Activated T-helper 1 cell treated with anti-CD3 and anti-CD28 coated beads, Interleukin-2, amount 50 U/mL, for 16 hours (primary cell): ENCODE results near the gene SERF2.
"Not testable (repeated sequence)": the region's sequence is repeated elsewhere in the genome, so short reads cannot be mapped to it uniquely, and the experiment has no call there.

ENCODE experiments used
- DNase-seq, 2 donors: peaks; one replicate each; pipeline ENCODE4 v3.0.0-alpha.2; 2020; ENCODE audit warnings: low read depth in 1 of 2, low spot score in 1 of 2

SERF2 gene

DNA sequence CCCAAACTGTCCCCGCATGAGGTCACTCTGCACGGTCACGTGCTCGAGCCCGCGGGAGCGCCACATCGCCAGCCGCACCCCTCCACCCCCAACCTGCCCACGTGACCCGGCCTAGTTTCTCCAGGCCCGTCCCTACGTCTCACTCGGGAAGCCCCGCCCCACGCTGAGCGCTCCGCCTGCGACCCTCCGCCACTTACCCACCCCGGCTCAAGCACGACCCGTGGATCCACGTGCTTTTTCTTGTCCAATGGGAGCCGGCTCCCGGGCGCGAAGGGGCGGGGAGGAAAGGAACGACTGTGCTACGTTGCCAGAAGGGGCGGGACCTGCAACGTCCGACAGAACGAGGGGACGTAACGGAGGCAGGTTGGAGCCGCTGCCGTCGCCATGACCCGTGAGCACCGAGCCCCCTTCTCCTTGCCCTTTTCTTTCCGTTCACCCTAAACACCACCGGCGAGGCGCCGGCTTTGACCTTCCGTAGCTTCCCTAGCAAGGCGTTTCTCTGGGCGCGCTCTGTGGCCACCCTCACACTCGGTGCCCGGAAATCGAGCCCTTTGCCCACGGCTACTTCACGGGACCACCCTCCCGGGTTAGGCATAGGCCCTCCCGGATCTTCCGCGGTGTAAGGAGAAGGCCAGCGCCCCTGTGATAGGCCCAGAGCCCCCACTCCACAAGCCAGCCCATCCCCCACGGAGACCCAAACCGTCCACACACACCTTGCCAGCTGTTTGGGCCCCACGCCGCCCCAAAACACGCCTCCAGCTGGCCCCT lies at the start of gene SERF2:
Gene SERF2 (plus strand): TSS at position 328 of the 768 bp plus-strand sequence. CDS start 57 bp downstream, at position 385.
- peak; percentile 99 for DNase-seq

DNA sequence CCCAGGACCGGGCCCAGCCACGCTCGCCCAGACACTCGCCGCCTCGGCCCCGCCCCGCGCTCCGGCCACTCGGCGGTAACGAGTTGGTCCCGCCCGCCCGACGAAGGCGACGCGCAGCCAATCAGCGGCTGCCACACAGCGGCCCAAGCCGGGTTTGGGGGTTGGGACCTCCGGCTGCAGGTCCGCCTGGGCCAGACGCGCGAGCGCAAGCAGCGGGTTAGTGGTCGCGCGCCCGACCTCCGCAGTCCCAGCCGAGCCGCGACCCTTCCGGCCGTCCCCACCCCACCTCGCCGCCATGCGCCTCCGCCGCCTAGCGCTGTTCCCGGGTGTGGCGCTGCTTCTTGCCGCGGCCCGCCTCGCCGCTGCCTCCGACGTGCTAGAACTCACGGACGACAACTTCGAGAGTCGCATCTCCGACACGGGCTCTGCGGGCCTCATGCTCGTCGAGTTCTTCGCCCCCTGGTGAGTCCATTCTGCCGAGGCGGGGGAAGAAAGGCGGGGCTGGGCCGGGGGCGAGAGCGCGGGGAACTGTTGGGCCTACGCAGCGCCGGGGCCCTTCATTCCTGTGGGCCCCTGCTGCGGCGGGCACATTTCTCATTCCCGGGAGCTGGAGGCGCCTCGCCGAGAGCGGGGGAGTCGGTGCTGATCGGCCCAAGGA lies 45.7 kb upstream of the SERF2 start, which contains the start of gene PDIA3:
Gene PDIA3 (plus strand): TSS at position 194 of the 658 bp plus-strand sequence. CDS start 102 bp downstream, at position 296.
- DNase-seq, result peak; percentile 64 to 82

DNA sequence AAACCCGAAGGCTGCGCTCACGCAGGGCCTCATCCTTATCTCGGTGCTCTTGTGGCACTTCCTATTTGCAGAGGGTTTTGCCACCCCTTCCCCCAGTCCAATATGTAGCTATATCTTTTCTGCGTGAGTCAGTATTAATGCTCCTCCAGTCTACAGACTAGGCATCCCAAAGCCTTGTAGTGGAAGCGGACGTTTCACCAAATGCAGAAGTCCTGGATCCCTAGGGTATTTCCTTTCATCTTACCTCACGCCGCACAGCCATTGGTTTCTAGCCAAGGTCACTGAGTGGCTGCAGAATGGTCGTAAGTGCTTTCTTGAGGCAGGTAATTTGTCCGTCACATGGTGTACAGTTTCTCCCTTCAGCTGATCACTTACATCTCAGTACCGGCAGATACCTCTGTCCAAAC lies 45.2 kb upstream of the SERF2 start:
- not testable (repeated sequence) for DNase-seq

DNA sequence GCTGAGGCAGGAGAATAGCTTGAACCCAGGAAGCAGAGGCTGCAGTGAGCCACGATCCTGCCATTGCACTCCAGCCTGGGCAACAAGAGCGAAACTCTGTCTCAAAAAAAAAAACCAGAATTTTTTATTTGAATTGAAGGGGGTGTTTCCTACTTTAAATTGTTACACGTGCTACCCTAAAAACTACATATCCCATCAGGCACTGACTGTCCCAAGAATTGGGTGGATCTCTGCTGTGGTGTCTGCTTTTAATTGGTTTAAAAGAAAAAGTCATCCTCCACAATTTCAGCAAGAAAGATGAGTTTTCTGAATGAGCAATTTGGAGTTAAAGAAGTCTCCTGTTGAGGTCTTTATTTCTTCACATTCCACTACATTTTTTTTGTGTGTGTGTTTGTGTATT lies 43.7 kb upstream of the SERF2 start:
- DNase-seq, result no peak

DNA sequence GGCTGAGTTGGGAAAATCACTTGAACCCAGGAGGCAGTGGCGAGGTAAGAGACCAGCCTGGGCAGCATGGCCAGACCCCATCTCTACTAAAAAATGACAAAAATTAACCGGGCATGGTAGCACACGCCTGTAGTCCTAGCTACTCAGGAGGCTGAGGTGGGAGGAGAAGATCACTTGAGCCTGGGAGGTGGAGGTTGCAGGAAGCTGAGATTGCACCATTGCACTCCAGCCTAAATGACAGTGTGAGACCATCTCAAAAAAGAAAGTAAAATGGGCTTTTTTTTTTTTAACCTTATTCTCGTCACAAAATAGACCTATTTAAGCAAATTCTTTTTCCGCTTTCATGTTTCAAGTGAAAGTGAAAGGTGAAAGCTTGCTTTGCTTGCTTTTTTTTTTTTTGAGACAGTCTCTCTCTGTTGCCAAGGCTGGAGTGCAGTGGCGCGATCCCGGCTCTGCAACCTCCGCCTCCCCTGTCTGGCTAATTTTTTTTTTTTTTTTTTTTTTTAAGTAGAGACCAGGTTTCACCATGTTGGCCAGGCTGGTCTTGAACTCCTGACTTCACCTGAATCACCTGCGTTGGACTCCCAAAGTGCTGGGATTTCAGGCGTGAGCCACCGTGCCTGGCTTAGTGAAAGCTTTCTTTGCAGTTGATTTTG lies 42.3 kb upstream of the SERF2 start:
- DNase-seq, result no peak

DNA sequence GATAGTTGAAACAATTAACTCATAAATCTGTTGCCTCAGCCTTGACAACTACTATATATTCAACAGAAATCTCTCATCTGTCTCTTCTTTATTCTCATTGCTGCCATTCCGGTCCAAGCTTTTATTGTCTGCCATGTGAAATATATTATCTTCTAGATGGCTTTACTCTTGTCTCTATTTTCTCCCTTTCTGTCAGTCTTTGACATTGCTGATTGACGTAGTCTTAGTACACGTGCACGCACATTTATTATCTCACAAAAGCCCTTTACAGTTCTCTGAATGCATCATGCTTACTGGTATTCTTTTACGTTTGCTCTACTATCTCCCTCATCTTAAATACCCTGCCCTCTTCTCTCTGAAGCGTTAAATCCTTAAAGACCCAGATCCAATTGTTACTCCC lies 40.2 kb upstream of the SERF2 start:
- no peak for DNase-seq

DNA sequence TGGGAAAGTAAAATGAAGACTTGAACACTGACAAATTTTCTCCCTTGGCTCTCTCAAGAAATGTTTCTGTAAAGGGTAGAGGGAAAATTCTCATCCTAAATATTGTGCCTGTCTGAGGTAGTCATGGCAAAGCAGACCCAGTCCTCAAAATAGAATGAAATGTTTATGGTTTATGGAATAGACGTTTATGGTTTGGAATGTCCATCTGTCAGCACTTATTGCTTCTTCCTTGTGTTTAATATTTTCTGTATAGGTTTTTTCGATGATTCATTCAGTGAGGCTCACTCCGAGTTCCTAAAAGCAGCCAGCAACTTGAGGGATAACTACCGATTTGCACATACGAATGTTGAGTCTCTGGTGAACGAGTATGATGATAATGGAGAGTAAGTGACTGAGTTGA lies 29.3 kb upstream of the SERF2 start:
- no peak for DNase-seq

DNA sequence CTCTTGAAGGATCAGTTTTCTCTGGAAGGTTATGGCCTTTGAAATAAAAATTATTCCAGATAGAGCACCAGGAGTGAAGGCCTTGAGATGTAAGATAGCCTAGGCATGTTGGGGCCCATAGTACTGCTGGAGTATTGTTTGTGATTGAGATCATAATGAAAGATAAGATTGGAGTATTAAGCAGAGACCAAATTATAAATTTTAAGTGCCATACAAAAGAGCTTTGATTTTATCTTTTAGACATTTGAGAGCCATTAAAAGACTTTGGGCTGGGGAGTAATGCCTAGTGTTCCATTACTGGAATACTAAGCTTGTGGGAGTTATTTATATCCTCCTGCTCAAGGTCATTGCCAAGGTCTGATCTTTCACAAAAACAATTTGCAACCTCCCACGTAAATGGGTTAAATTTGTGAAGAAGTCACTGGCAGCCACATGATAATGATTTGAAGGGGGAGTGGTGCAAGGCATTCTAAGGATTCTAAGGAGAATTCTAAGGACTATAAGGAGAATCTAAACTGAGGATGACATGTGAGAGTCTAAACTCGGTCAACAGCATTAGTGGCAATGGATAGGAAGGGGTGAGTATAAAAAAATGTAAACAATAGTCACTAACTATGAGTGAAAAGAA lies 28.2 kb upstream of the SERF2 start:
- no peak for DNase-seq

DNA sequence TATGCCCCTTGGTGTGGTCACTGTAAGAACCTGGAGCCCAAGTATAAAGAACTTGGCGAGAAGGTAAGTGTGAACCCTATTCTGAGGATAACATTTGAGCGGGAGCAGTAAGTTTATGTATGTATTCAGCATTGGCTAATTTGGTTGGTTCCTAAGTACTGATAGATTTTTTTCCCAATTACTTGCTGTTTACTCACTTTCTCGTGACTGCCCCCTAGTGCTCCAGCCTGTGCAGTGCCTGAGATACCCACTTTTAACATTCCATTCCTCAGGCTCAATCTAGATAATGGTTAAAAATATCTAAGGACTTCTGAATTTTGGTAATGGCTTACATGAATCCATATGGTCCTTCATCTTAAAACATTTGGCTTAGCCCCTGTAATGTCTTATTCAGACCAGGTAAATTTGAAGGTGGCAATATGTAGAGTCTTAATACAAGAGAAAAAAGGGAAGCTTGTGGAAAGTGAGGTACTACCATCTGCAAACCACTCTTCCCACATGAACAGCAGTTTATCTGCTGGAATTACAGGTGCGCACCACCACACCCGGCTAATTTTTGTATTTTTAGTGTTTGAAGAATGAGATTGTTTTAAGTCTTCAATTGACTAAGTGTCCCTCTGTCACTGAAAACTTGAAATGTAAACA lies 22.4 kb upstream of the SERF2 start:
- no peak for DNase-seq

DNA sequence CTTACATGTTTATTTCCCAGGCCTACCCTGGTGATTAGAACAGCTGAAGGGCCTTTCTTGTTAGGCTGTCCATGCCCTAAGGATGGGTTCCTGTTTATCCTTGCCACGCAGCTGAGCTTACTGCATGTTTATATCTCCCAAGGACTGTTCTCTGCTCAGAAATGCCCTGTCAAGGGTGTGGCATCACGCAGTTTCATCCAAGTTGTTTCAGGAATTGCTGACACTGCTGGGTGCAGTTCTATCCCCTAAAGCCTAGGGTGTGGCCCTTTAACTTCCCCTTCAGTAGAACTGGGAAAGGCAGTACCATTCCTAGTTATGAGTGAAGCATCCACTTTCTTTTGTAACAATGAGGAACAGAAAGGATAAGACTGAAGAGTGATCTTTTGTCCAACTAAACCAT lies 20.3 kb upstream of the SERF2 start:
- DNase-seq, result no peak

DNA sequence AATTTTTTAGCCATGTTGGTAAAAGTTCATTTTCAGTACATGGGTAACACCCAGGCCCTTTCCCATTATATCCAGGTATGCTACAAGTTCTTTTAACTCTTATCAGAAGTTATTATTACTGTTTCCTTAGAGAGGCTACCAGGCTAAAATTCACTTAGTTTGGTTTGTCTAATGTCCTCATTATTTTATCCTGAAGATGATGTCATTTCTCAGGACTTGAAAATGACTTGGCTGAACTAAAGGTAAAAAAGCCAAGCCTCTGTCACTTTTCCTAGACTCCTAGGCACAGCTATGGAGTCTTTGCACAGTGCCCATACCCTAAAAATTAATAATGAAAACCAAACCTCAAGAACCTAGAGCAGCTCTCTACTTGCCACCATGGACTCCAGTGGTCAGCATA lies 19.5 kb upstream of the SERF2 start:
- no peak for DNase-seq

DNA sequence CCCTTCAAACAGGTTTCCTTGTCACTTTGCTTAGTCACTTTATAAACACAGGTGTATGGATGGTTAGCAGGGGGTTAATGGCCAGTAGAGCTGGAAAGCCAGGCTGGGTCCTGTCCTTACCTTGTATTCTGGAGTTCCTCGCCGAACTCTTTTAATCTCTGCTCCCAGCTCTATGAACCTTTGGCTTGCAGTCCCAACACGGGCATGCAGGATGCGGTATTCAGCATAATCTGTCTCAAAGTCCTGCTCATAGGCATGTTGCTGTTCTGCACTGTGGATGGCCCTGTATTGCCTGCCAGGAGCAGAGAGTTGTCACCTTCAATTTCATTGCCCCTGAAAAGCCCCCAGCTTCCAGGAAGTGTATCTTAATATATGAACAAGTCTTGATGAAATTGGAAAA lies 18.1 kb upstream of the SERF2 start:
- DNase-seq, result no peak

DNA sequence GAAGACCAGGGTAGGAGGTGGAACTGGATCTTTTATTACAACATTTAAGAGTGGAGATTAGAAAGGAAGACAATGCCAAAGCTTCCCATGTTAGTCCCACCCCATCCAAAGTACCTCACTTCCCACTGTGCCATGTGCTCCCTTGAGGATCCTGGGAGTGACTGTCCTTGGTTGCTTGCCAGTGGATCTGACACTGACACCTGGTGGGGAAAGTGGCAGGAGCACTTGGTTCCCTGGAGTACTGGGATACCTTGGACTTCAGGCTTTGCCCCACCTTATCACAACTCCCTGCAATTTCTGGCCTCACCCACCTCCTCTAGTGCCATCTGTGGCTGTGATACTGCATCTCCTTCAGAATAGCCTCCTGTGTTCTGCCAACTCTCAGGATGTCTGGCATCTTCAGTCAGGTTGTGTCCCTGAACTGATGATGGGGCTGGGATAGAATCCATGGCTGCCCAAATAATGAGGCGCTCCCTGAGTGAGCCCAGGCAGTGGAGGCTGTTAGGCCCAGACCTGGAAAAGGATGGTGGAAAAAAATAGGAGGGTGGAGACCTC lies 16.6 kb upstream of the SERF2 start:
- DNase-seq, result no peak

DNA sequence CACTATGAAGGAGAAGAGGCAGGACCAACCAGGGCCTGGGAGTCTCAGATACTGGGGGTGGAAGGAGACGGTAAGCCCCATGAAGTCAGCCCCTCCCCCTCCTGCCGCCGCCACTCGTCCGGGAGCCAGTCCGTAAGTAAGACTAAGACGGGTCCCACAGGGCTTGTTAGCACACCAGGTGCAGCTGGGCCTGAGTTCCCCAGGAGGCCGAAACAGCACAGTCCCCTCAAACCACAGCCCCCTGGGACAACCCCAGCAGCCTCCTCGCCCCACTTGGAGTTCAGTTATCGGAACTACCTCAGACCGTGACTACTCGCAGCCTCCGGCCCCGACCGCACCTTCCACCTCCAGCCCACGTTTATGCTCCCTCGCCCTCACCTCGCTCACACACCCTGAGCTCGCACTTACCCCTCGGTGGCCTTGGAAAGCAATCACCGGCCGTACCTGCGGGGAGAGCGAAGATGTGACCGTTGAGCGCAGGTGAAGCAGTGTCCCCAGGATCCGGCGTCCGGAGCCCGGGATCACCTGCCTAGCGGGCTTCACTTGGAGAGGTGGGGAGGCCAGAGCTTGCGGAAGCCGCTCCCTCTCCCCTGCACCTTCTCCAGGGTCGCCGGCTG lies 15.9 kb upstream of the SERF2 start:
- no peak for DNase-seq

DNA sequence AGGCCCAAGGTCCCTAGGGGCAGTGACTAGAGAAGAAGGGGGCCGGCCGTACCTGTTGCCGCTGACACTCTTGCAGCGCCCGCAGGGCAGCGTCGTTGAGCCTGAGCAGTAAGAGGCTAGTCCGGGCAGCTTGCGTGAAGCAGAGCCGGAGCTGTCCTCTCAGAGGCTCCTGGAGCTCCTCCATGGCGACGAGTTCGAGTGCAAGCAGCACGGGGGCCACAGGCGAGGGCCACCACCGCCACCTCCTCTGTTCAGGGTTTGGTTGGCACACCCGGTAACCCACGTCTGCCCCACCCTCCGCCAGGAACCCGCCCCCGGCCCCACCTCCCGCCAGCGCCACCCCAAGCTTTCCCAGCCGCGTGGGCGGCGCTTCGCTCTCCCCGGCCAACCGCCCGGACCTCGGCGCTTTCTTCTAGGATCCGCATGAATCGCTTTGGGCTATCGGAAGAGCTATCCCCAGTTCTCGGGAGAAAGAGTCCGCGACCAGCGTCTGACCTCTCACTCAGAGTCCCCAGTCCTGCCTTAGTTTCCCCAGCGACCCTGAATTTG lies 15.3 kb upstream of the SERF2 start, which contains the start of gene ELL3:
Gene ELL3 (minus strand): TSS at position 249 of the 549 bp plus-strand sequence. CDS start 65 bp downstream, at position 184.
- peak; percentile 55 to 61 for DNase-seq

DNA sequence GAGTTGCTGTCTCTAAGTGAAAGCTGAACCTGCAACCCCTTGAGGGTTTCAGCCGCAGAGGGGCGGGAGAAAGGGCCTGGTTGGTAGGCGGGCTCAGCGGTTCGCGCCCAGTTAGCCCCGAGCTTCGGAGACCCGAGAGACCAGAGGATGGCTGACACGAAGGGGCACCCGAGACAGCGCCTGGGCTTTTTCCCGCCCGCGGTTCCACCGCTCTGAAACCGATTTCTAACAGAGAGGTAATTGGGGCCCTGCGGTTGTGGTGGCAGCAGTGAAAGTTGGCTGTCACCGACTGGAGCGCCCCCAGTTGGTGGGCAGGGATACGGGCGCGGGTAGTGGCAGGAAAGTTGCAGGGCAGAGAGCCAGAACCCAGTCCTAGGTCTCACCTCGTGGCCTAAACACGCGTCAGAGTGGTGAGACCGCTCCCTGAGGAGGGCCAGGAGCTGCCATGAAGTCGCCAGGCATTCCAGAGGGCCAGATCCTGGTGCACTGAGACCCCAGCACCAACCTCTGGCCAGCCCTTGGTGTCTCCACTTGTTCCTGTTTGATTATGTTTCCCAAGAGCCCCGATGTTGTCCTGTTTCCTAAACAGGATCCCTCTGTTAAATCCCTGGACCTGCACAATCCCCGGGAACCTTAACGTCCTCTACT lies 14.7 kb upstream of the SERF2 start:
- peak; percentile 61 to 69 for DNase-seq

DNA sequence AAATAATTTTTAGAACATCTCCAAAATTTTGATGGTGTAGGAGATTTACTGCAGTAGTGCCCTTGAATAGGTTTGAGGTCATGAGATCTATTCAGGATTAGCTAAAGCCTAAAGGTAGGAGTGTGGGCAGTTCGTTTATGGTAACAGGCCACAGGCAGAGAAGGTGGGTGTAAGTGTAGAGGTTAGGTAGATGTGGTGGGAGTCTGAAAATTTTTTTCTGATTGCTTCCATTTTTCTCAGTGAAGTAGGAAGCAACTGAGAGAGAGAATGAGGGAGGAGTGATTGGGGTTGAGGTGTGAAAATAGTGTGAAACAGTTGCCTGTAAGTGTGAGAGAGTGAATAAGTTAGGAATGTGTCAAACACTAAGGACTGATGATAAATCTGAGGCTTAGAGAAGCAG lies 13.1 kb upstream of the SERF2 start:
- DNase-seq, result no peak

DNA sequence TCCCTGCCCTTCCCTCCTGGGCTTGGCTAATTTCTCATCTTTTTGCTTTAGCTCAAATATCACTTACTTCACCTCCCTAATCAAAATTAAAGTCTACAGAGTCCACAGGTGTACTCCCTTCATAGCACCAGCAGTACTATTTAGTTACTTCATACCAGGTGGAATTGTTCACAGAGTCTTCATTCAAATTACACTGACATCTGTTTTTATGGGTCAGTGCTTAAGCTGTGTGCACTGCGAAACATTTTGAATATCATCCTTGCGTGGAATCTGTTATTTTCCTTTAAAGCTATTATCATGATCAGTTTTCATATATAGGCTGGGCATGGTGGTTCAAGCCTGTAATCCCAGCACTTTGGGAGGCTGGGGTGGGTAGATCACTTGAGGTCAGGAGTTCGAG lies 2.7 kb upstream of the SERF2 start:
- no peak for DNase-seq

DNA sequence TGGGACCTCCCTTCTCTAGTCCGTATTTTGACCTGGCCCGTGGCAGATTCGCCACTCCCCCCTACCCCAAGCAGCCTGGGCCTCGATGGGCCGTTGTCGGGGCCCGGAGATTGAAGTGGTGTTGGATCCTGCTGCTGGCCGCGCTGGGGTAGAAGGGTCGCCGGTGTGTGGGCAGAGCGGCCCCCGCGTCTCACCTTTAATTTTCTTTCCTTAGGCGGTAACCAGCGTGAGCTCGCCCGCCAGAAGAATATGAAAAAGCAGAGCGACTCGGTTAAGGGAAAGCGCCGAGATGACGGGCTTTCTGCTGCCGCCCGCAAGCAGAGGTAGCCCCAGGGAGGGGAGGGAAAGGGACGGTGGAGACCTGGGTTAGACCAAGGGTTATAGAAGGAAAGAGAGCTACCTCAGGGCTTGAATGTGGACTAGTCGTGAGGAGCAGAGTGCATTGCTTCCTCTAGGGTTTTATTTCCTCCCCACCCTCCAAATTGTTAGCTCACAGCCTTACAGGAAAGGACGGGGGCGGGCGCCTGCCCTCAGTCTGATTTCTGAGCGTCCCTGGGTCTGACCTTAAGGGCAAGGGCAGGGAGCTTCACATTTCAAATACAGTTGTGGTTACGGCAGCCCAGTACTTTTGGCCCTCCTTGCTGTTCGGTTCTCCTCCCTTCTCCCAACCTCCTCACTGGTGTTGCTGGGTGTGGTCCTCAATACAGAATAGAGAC lies 799 bp downstream of the SERF2 start:
- no peak for DNase-seq
